K562 (cell line): ENCODE data around the gene C2CD2. TPM values are rescaled to one million over a fixed set of nuclear protein-coding genes. Genes with fewer than 3 reads are reported as not detected.

ENCODE experiments used
- BRCA1 ChIP-seq, 2 experiments: fragments of 450-650 bp in 1 of 2; sonication (generic) in 1 of 2; formaldehyde crosslinking in 1 of 2; IDR thresholded peaks; 2 replicates each; pipeline versions ENCODE4 v1.5.0 to v1.6.1; 2017 to 2020; ENCODE audit warnings: mild to moderate bottlenecking in 1 of 2, missing genetic modification reagents in 1 of 2
- CREBBP ChIP-seq: IDR thresholded peaks from one replicate; pipeline ENCODE4 v1.6.1; 2012; ENCODE audit warnings: low read depth, mild to moderate bottlenecking, control low read depth, inconsistent platforms, low read length
- GATA2 ChIP-seq: sonication (generic); formaldehyde crosslinking; IDR thresholded peaks from 2 replicates; pipeline ENCODE4 v1.4.0; 2020; ENCODE audit warnings: mild to moderate bottlenecking, missing genetic modification reagents
- HDAC3 ChIP-seq: fragments of 450-650 bp; IDR thresholded peaks from 2 replicates; pipeline ENCODE4 v1.6.1; 2018; ENCODE audit warnings: borderline replicate concordance, mild to moderate bottlenecking, moderate library complexity; ENCODE audit not compliant: partially characterized antibody
- KLF1 ChIP-seq: fragments of 450-650 bp; IDR thresholded peaks from 2 replicates; pipeline ENCODE4 v1.6.1; 2016; ENCODE audit warnings: missing genetic modification characterization, missing compliant biosample characterization
- TEAD4 ChIP-seq, 2 experiments: sonication (generic) in 1 of 2; formaldehyde crosslinking in 1 of 2; IDR thresholded peaks; 2 replicates each; pipeline versions ENCODE4 v1.6.1 to v1.8.0; 2012 to 2022; ENCODE audit warnings: borderline replicate concordance in 1 of 2, inconsistent platforms in 1 of 2, low read length in 1 of 2, mild to moderate bottlenecking in 1 of 2, missing genetic modification reagents in 1 of 2
- TFAM ChIP-seq: fragments of 250-450 bp; sonication (Bioruptor Pico); conservative IDR thresholded peaks from 2 replicates; pipeline ENCODE4 v1.5.0; 2021; ENCODE audit warnings: mild to moderate bottlenecking, moderate library complexity
- ZNF398 ChIP-seq: fragments of 250-450 bp; sonication (Bioruptor Pico); IDR thresholded peaks from 2 replicates; pipeline ENCODE4 v1.8.0; 2021; ENCODE audit warnings: moderate library complexity, mild to moderate bottlenecking, inconsistent platforms
- polyA plus RNA-seq, 8 experiments: library from polyadenylated mRNA; depleted of rRNA in 4 of 8; stranded (reverse) in 5 of 8; unstranded in 3 of 8; fragments of >200 nt; fragmentation: Nextera tagmentation in 2 of 8; fragmentation: Illumina TruSeq in 1 of 8; extraction: Ambion mirVana in 2 of 8; extraction: Trizol in 1 of 8; gene quantifications; 2 replicates each; pipeline versions ENCODE4 v1.2.1 to v1.2.3, GENCODE V29; 2011 to 2014; ENCODE audit warnings: inconsistent platforms in 1 of 8, missing spikeins in 1 of 8
- total RNA-seq, 7 experiments: library from RNA; depleted of rRNA in 6 of 7; stranded (reverse); fragments of >200 nt in 6 of 7; fragmentation: Illumina TruSeq in 2 of 7; extraction: Trizol in 2 of 7; gene quantifications; 2 replicates each; pipeline versions ENCODE4 v1.2.1 to v1.2.3, GENCODE V29; 2011 to 2021; ENCODE audit warnings: low replicate concordance in 1 of 7
- TF ChIP-seq, protein P1 (sequence below): fragments of 450-650 bp; formaldehyde crosslinking; IDR thresholded peaks from 2 replicates; pipeline ENCODE4 v1.4.0; 2020; ENCODE audit warnings: mild to moderate bottlenecking, mixed read lengths

C2CD2 gene
- total and polyA plus RNA-seq, 9 of the 15 experiments (the other 6 are each of a cell fraction or from before 2014, with no cell fraction given): 1.3 to 21.6 (median 12.1) TPM

- TF ChIP-seq, protein P1, sequence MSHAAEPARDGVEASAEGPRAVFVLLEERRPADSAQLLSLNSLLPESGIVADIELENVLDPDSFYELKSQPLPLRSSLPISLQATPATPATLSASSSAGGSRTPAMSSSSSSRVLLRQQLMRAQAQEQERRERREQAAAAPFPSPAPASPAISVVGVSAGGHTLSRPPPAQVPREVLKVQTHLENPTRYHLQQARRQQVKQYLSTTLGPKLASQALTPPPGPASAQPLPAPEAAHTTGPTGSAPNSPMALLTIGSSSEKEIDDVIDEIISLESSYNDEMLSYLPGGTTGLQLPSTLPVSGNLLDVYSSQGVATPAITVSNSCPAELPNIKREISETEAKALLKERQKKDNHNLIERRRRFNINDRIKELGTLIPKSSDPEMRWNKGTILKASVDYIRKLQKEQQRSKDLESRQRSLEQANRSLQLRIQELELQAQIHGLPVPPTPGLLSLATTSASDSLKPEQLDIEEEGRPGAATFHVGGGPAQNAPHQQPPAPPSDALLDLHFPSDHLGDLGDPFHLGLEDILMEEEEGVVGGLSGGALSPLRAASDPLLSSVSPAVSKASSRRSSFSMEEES (CRISPR knock-in tag): no peak
- TF ChIP-seq KLF1: no peak
- TF ChIP-seq GATA2: no peak
- TF ChIP-seq TFAM: no peak
- TF ChIP-seq HDAC3: no peak
- TF ChIP-seq ZNF398 (CRISPR knock-in tag): no peak
- TF ChIP-seq CREBBP: no peak
- no peak for TF ChIP-seq BRCA1 (IDR thresholded peaks at IDR 0.05)
- no peak for TF ChIP-seq BRCA1 (CRISPR knock-in tag; IDR thresholded peaks at IDR 0.05)
- no peak for TF ChIP-seq TEAD4 (IDR thresholded peaks at IDR 0.05; ENCODE audit: low read length)
- no peak for TF ChIP-seq TEAD4 (CRISPR knock-in tag; IDR thresholded peaks at IDR 0.05; ENCODE audit: borderline replicate concordance)
- TF ChIP-seq, all 486 proteins: peak for 0
Observed at GRCh38 chr21:41900401-41900800, 53.4 kb downstream of the C2CD2 start (continued).
